ENCODE measurements around the gene ZCCHC13.
"Not testable (repeated sequence)": the region's sequence is repeated elsewhere in the genome, so short reads cannot be mapped to it uniquely, and the experiment has no call there.

ZCCHC13 gene

DNA sequence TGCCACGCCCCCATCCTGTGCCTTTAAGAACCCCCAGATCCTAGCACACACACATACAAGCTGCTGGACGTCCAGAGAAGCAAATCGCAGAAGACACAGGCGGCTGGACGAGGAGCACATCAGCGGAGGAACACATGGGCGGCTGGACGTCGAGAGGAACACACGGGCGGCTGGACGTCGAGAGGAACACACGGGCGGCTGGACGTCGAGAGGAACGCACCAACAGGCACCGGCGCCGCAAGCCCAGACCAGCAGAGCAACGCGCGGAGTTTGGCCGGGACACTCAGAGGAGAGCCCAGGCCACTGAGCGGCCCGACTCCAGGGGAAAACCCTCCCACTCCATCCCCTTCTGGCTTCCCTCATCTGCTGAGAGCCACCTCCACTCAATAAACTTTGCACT, 17.2 kb downstream of the ZCCHC13 start:
- no peak for DNase-seq (ENCODE audit: low read depth, low spot score)

DNA sequence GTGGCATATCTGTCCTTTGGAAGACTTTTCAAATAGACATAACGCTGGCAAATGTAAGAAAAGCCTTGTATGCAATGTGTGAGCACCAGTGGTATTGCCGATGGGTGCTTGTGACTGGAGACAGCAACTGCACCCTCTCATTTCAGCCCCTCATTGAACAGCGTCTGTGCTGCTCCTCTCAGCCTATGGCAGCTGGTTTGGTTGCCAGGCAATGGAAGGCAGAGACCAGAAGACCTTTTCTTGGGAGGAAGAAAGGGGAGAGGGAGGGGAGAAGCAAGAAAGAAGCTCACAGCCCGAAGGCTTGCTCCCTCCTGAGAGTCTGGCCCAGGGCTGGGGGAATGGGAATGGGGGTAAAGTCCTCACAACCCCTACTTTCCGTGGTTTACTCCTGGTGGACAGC, 20.2 kb downstream of the ZCCHC13 start:
- DNase-seq (ENCODE audit: low read depth, low spot score): no peak

DNA sequence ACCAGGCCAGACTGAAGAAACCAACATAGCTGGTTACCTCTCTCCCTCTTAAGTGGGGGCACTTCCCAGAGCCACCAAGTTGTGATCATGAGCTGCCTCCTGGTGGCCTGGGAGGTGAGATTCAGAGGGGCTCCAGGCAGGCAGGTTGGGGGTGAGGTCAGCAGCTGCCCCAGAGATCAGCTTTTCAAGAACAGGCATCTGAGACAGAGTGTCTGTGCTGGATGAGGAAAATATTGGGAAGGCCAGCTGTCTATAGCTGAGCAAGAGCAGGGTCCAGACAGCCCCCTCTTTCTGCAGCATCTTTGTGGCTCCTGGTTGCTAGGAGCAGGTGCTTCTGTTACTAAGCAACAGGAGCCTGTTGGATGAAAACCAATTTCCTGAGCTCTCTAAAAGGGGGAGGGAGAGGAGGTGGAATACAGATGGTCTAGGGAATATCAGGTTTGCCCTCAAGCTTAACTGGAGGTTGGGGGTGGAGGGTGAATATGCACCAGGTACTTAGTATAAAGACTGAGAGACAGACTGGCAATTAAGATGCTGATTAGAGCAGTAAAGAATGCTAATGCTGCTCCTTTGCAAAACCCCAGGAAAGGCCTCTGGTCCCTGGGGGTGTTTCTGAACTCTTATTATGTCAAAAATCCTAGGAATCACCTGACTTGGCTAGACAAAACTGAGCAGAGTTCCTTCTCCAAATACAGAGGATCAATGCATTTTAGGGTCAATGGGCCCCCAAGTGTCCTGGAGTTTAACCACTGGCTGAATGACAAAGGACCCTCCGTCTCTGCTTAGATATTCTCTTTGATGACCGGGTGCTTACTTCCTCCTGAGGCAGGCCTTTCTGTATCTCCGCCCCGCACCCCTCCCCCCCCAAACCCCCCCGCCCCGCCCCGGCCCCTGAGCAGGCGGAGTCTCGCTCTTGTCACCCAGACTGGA, 21.4 kb downstream of the ZCCHC13 start:
- no peak for DNase-seq (ENCODE audit: low read depth, low spot score)

DNA sequence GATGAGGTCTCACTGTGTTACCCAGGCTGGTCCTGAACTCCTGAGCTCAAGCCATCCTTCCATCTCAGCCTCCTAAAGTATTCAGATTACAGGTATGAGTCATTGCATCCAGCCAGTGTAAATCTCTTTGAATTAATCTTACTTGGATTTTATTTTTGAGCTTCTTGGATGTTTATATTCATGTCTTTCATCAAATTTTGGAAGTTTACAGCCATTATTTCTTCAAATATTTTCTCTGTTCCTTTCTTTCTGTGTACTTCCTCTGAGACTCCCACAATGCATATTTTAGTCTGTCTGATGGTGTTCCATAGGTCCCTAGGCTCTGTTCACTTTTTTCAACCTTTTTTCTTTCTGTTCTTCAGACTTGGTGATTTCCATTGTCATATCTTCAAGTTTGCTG, 34.9 kb downstream of the ZCCHC13 start:
- no peak for DNase-seq (ENCODE audit: low read depth, low spot score)

DNA sequence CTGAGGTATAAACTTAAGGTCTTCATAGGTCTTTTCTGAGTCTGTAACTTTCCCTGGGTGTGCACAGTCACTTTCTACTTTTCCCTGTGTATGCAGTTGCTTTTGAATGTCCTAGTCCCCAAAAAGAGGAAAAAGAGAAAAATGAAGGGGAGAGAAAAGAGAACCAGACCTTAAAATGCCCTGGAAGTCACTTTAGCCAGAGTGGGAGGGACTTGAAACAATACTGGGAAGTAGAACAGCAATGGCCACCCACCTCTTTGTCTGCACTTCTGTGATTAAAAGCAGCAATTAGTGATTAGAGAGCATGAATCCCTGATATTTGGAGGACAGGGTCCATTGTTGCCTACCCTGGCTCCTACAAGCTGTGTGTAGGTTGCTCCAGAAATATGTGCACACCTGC, 36.1 kb downstream of the ZCCHC13 start:
- DNase-seq (ENCODE audit: low read depth, low spot score): no peak

DNA sequence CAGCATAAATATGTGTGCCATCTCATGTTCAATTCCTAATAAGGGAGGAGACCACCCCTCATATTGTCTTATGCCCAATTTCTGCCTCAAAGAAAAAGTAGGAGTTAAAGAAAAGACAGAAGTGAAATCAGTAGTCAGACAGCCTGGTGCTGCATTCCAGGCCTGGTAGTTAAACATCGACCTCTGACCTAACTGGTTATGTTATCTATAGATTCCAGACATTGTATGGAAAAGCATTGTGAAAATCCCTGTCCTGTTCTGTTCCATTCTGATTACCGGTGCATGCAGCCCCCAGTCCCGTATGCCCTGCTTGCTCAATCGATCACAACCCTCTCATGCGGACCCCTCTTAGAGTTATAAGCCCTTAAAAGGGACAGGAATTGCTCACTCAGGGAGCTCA, 38.2 kb downstream of the ZCCHC13 start:
- not testable (repeated sequence) for DNase-seq (ENCODE audit: low read depth, low spot score)

DNA sequence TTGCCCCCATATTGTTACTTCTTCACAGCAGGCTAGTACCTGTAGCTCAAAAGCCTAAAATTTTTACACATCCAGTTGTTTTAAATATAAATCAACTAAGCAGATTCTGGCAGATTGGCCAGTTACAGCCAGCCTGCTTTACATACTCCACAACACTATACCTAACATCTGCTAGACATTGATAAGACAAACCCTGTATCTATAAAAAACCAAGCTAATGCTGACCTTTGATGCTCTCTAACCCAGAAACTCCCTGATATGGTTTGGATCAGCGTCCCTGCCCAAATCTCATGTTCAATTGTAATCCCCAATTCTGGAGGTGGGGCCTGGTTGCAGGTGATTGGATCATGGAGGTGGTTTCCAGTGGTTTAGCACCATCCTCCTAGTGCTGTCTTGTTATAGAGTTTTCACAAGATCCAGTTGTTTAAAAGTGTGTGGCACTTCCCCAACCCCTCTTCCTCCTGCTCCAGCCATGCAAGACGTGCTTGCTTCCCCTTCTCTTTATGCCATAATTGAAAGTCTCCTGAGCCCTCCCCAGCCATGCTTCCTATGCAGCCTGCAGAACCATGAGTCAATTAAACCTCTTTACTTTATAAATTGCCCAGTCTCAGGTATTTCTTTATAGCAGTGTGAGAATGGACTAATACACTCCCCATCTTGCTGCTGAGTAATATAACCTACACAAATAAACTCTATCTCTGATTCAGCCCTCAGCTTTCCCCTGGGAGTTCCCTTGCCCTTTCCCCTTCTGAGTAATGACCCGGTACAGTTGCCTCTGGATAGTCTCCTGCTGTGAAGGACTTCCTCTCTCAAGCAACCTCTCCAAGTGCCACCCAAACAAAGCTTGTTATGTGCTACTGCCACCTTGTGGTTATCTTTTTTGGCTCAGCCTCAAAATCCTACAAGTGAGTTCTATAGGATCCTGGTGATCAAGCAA, 39.6 kb downstream of the ZCCHC13 start:
- DNase-seq (ENCODE audit: low read depth, low spot score): no peak

DNA sequence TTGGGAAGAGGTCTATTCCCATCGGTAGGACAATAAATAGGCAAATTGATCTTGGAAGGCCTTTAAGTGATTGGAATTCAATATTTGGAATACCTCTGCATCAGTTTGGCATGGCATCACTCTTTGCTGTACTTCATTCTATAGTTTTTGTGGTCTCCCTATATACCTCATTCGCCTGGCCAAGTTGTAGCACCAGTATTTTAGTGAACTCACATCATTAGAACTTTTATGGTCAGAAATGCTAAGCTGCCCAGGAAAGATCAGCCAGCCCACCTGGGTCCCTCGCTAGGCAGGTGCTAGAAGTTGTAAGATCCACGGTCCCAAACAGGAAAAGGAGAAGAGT, 40.3 kb downstream of the ZCCHC13 start:
- no peak for DNase-seq (ENCODE audit: low read depth, low spot score)

DNA sequence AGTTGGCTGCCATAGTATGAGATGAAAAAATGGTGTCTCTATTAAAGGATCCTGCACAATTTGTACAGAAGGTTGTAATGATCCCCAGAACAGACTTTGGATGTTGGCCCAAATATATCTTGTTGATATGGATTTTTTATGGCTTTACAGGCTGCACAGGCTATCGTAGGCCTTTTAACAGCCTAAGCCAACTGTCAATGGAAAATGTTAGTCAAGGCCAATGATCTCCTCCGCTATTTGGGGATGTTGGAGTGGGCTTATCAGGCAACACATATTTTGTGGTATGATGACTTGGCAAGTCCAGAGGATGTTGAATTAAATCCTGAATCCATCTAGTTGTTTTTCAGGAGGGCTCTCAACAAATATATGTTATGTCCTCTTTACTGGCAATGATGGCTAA, 42.1 kb downstream of the ZCCHC13 start:
- DNase-seq (ENCODE audit: low read depth, low spot score): no peak

DNA sequence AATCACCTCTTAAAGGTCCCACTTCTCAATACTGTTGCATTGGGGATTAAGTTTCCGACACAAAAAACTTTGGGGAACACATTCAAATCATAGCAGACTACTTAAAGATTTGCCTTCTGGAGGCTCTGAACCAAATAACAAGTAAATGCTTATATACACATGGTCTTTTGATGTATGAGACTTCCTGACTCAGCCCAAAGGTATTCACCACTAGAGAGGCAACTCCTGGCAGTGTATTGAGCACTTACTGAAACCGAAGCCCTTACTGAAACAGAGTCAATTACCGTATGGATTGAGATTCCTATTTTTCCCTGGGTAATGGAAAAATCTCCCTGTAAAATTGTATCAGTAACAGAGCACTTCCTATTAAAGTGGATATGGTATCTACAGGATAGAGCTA, 45.4 kb downstream of the ZCCHC13 start:
- DNase-seq (ENCODE audit: low read depth, low spot score): no peak

DNA sequence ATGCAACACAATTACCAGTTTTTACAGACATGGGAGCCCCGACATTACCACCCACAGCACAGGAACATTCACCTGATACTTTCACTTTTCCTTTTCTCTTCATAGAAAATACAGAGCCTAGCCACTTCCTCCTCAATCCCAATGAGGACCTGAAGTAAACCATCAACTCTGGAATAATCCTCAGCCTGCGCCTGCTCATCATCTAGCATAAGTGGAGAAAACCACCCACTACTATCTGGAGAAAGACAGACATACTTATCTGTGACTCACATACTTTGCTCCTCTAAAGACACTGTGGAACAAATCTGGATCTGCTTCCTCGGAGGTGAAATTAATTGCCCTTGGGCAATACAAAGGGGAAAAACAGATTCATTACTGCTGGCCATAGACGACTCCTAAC, 47.8 kb downstream of the ZCCHC13 start:
- no peak for DNase-seq (ENCODE audit: low read depth, low spot score)

DNA sequence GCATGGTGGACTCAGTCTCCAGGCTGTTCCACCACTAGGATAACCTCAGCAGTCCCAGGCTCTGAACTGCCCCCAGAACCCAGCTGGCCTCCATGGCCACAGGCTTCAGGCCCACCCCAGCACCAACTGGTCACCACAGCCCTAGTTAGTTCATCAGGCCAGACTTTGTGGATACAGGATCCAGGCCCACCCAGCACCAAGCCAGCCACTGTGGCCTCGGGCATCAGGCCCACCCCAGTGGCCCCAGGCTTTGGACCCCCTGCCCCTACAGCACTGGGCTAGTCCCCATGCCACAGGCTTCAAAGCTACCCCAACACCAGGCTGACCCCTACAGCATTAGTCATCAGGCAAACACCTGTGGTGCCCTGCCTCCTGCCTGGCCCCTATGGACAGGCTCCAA, 50.0 kb downstream of the ZCCHC13 start:
- DNase-seq (ENCODE audit: low read depth, low spot score): no peak

All from activated CD4-positive, CD25-positive, alpha-beta regulatory T cell treated with anti-CD3 and anti-CD28 coated beads, Interleukin-2, amount 50 U/mL, for 16 hours (primary cell).